WI38 (cell line): ENCODE data around the gene TRIM29.
"Not testable (repeated sequence)": the region's sequence is repeated elsewhere in the genome, so short reads cannot be mapped to it uniquely, and the experiment has no call there.

ENCODE experiments used
- H3K4me3 ChIP-seq: 2 replicates; pipeline ENCODE4 v1.5.1; 2011; ENCODE audit warnings: low read depth, mild to moderate bottlenecking, control low read depth, low read length
- TF ChIP-seq, protein P1 (sequence below): IDR thresholded peaks from 2 replicates; pipeline ENCODE4 v1.5.1; 2012; ENCODE audit warnings: low read depth, mild to moderate bottlenecking, control low read depth, low read length

TRIM29 gene

DNA sequence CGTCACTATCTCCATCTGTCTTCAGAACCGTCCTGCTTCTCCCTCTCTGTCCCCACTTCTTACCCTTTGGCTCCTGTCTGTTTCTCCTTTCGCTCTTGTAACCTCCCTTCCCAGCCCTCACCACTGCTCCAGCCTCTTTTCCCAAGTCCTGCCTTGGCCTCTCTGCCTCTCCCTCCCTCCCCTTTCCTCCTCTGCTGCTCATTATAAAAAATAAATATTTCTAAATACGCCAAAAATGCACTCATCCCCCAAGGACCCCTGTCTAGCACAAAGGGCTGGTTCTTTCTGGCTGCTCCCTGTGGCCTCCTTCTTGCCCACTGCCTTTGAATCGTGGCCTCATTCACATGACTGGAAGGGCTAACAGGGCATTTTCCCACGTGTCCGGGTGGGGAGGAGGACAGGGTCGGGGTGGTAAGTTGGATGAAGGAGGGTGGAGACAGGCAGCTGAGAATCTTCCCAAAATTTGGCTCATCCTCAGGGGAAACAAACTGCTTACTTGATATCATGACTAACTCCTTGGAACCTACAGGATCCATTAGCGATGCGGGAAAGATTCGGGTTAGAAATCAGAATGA lies 46.5 kb upstream of the TRIM29 start:
- TF ChIP-seq, protein P1, sequence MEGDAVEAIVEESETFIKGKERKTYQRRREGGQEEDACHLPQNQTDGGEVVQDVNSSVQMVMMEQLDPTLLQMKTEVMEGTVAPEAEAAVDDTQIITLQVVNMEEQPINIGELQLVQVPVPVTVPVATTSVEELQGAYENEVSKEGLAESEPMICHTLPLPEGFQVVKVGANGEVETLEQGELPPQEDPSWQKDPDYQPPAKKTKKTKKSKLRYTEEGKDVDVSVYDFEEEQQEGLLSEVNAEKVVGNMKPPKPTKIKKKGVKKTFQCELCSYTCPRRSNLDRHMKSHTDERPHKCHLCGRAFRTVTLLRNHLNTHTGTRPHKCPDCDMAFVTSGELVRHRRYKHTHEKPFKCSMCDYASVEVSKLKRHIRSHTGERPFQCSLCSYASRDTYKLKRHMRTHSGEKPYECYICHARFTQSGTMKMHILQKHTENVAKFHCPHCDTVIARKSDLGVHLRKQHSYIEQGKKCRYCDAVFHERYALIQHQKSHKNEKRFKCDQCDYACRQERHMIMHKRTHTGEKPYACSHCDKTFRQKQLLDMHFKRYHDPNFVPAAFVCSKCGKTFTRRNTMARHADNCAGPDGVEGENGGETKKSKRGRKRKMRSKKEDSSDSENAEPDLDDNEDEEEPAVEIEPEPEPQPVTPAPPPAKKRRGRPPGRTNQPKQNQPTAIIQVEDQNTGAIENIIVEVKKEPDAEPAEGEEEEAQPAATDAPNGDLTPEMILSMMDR: no peak

GRCh38 chr11:120183701-120184141 lies 45.8 kb upstream of the TRIM29 start:
- TF ChIP-seq, protein P1: no peak
- H3K4me3 ChIP-seq: no peak overlapping the region

More for the DNA sequence above, 46.5 kb upstream of the TRIM29 start:
- no peak overlapping the region for H3K4me3 ChIP-seq

- H3K4me3 ChIP-seq: no peak overlapping the region
- TF ChIP-seq, protein P1: peak; percentile 49; the same call in 1 of the 2 replicates
Observed at GRCh38 chr11:120182790-120183491, 45.0 kb upstream of the TRIM29 start.

DNA sequence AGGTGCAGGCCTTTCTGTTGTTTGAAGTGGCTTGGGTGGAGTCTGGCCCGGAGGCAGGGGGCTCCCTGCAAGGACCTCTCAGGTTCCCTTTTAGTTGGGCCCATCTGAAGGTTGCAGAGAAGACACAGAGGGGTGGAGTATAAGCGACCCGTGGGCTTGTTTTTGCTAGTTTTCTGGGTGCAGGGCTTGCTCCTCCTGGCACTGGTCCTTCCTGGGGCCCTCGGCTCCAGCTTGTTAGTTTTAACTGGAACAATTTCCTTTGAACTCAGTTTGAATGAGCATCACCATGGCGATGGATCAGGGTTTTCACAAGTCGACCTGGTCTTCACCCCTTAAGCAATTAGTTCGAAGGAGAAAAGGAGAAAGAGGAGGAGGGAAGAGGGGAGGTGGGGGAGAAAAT lies 44.5 kb upstream of the TRIM29 start:
- no peak overlapping the region for H3K4me3 ChIP-seq
- TF ChIP-seq, protein P1: no peak

GRCh38 chr11:120181376-120181975 lies 43.6 kb upstream of the TRIM29 start:
- TF ChIP-seq, protein P1: no peak
- H3K4me3 ChIP-seq: no peak overlapping the region

- no peak overlapping the region for H3K4me3 ChIP-seq
- TF ChIP-seq, protein P1: no peak
Observed at GRCh38 chr11:120180551-120181232, 42.8 kb upstream of the TRIM29 start.

DNA sequence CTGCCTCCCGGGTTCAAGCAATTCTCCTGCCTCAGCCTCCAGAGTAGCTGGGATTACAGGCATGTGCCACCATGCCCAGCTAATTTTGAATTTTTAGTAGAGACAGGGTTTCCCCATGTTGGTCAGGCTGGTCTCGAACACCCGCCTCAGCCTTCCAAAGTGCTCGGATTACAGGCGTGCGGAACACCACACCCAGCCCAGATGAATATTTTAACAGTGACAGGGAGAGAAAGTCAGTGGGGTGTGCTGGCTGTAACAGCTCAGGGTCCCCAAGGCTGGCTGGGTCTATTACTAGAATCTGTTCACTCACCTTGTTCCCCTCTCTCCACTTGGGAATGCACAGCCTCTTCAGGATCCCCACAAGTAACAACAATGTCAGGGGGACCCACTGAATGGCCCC lies 42.1 kb upstream of the TRIM29 start:
- not testable (repeated sequence) for H3K4me3 ChIP-seq
